DOHH2 (cell line): ENCODE results near the gene DDX4.

Experiments used
- H3F3A ChIP-seq: fragments of 200-600 bp; sonication (generic), shearing (Covaris generic); 2 replicates; pipeline ENCODE4 v1.6.0; 2016; ENCODE audit warnings: antibody characterized with exemption, mild to moderate bottlenecking; ENCODE audit not compliant: control insufficient read depth, insufficient read depth
- H3K27ac ChIP-seq: fragments of 200-600 bp; sonication (generic); 2 replicates; pipeline ENCODE4 v1.5.1; 2014; ENCODE audit warnings: low read depth, mild to moderate bottlenecking, low read length, moderate library complexity
- H3K27me3 ChIP-seq: fragments of 200-600 bp; sonication (generic); 2 replicates; pipeline ENCODE4 v1.6.1; 2014; ENCODE audit warnings: mild to moderate bottlenecking, low read length, mixed read lengths; ENCODE audit not compliant: control insufficient read depth
- H3K36me3 ChIP-seq: fragments of 200-600 bp; sonication (generic); 2 replicates; pipeline ENCODE4 v1.6.1; 2014; ENCODE audit warnings: mild to moderate bottlenecking, low read length, moderate library complexity, mixed read lengths; ENCODE audit not compliant: control insufficient read depth
- H3K4me1 ChIP-seq: fragments of 200-600 bp; sonication (generic); 2 replicates; pipeline ENCODE4 v1.6.1; 2014; ENCODE audit warnings: mild to moderate bottlenecking, low read length, mixed read lengths; ENCODE audit not compliant: control insufficient read depth
- H3K4me2 ChIP-seq: fragments of 200-600 bp; sonication (generic); 2 replicates; pipeline ENCODE4 v1.6.0; 2014; ENCODE audit warnings: mild to moderate bottlenecking, low read length, moderate library complexity
- H3K4me3 ChIP-seq: fragments of 200-600 bp; sonication (generic); 2 replicates; pipeline ENCODE4 v1.5.1; 2014; ENCODE audit warnings: mild to moderate bottlenecking, low read length, mixed read lengths
- H3K79me2 ChIP-seq: fragments of 200-600 bp; sonication (generic); 2 replicates; pipeline ENCODE4 v1.6.1; 2014; ENCODE audit warnings: mild to moderate bottlenecking, low read length, mixed read lengths; ENCODE audit not compliant: control insufficient read depth
- H3K9me2 ChIP-seq: fragments of 200-600 bp; sonication (generic); replicated peaks from 2 replicates; pipeline ENCODE4 v1.6.1; 2014; ENCODE audit warnings: mild to moderate bottlenecking, low read length, mixed read lengths; ENCODE audit not compliant: control insufficient read depth
- H3K9me3 ChIP-seq: fragments of 200-600 bp; sonication (generic); 2 replicates; pipeline ENCODE4 v1.6.1; 2014; ENCODE audit warnings: antibody characterized with exemption, low read length, mixed read lengths; ENCODE audit not compliant: control insufficient read depth, insufficient read depth
- H4K20me1 ChIP-seq: fragments of 200-600 bp; sonication (generic); 2 replicates; pipeline ENCODE4 v1.6.0; 2014; ENCODE audit warnings: low read depth, mild to moderate bottlenecking, antibody characterized with exemption, low read length, moderate library complexity; ENCODE audit not compliant: control insufficient read depth, insufficient read depth
- CTCF ChIP-seq: fragments of 200-600 bp; sonication (generic); IDR thresholded peaks from one replicate; pipeline ENCODE4 v1.5.1; 2014; ENCODE audit warnings: antibody characterized with exemption, mild to moderate bottlenecking, low read depth, low read length; ENCODE audit not compliant: poor library complexity, severe bottlenecking
- EZH2phosphoT487 ChIP-seq: fragments of 200-600 bp; sonication (generic); IDR thresholded peaks from 2 replicates; pipeline ENCODE4 v1.6.1; 2017; ENCODE audit warnings: borderline replicate concordance, mild to moderate bottlenecking, antibody characterized with exemption, low read length, moderate library complexity, mixed read lengths

Gene DDX4

GRCh38 chr5:55866485-55866884 lies 128.6 kb downstream of the DDX4 start:
- Histone ChIP-seq H3K9me2 (no peaks in the 10 kb centered on the region), H3K36me3 (no peaks in the 10 kb centered on the region), H3K27me3 (no peaks in the 10 kb centered on the region), H3K27ac (no peak overlapping the region), H3K4me1 (no peaks in the 10 kb centered on the region), H3K4me2 (no peak overlapping the region), H3K79me2 (no peaks in the 10 kb centered on the region), H3K9me3 (no peaks in the 10 kb centered on the region), H3K4me3 (no peak overlapping the region), H4K20me1 (no peaks in the 10 kb centered on the region), H3F3A (no peaks in the 10 kb centered on the region)
- TF ChIP-seq EZH2phosphoT487 (no peak), CTCF (no peak)
